ENCODE measurements around the gene S100A14.

DNA sequence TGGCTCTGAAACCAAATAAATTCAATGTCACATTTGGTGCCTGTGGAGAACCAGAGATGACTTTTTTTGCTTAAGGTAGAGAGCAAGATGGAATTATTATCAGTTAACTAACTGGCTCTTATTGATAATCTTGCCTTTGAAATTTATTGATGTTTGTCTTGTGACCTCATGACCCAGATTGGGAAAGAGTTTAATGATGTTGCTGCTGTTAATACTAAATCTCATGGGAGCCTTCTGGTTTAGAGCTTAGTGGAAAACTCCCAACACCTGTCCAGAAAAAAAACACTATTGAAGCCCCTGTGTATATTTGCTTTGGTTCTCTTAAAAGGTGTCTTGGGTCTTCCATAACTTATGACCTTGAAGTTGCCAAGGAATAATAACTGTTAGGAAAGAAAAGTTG lies 27.7 kb upstream of the S100A14 start:
- no peak for TF ChIP-seq POLR2A (IDR thresholded peaks at IDR 0.05)
- no peak for TF ChIP-seq CTCF (IDR thresholded peaks at IDR 0.05)

Data from stomach (tissue), 4 donors.